ENCODE results near the gene ABL2.
A peak's percentile ranks its signal among the peaks of the same experiment; 100 is the strongest.
"Not testable (repeated sequence)": the region's sequence is repeated elsewhere in the genome, so short reads cannot be mapped to it uniquely, and the experiment has no call there.

Gene ABL2

DNA sequence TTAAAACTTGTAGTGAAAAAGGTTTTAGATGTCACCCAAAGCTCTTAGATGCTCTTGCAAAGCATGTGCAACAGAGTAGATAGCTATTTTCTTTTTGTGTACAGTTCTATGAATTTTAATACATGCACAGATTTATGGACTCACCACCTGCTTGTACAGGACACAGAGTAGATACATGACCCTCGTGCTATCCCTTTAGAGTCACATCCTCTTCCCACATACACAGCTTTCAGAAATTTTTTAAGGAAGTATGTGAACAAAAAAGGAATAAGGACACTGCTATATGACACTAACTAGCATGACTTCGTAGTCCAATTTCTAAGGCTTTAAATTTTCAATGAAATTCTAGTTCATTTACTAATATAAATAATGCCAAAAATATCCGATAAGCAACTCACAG, 60.9 kb downstream of the ABL2 start:
- no peak for DNase-seq

DNA sequence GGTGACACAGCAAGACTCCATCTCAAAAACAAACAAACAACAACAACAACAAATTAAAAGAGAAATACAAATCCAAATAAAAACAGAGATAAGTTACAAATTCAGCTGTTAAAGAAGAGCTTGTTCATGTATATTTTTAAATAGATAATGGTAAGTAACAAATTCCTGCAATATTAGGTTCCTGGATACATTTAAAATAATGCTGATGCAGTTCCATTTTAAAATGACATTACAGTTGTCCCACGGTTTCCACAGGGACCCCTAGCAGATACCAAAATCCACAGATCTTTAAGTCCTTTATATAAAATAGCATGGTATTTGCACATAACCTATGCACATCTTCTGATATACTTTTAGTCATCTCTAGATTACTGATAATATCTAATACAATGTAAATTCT, 61.5 kb downstream of the ABL2 start:
- DNase-seq: no peak

DNA sequence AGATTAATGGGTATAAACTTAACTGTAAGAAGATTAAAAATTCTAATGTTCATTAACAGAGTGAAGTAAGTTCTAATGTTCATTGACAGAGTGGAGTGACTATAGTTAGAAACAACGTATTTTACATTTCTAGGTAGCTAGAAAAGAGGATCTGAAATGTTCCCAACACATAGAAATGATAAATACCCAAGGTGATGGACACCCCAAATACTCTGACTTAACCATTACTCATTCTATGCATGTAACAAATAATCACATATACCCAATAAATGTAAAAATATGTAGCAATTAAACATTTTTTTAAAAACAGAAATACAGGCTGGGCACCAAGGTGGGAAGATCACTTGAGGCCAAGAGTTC, 62.1 kb downstream of the ABL2 start:
- no peak for DNase-seq

DNA sequence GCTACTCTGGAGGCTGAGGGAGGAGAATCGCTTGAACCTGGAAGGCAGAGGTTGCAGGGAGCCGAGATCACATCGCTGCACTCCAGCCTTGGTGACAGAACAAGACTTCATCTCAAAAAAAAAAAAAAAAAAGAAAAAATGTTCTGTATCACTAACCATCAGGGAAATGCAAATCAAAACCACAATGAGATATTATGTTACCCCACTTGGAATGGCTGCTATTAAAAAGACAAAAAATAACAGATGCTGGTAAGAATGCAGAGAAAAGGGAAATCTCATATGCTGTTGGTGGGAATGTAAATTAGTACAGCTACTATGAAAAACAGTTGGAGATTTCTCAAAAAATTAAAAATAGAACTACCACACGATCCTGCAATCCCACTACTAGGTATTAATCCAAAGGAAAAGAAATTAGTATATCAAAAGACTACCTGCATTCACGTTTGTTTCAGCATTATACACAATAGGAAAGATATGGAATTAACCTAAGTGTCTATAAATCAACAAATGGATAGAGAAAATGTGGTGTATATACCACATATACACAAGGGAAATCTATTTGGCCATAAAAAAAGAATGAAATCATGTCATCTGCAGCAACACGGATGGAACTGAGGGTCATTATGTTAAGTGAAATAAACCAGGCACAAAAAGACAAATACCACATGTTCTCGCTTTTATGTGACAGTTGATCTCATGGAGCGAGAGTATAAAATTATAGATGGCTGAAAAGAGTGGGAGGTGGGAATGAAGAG, 62.6 kb downstream of the ABL2 start:
- no peak for DNase-seq

DNA sequence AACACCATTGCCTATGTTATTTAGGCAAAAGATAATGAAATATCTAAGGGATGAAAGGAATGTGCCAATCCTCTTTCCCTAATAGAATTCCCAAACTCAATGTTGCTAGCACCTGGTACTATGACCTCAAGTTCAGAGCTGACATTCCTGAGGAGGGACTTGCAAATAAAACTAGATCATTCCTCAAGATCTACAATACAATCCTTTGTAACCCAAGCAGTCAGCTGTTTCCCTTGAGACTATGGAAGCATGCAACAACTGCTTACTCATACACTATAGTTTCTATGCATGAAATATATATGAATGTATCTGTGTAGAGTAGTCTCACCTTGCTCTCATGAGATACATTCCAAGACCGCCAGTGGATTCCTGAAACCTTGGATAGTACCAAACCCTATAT, 65.0 kb downstream of the ABL2 start:
- no peak for DNase-seq

DNA sequence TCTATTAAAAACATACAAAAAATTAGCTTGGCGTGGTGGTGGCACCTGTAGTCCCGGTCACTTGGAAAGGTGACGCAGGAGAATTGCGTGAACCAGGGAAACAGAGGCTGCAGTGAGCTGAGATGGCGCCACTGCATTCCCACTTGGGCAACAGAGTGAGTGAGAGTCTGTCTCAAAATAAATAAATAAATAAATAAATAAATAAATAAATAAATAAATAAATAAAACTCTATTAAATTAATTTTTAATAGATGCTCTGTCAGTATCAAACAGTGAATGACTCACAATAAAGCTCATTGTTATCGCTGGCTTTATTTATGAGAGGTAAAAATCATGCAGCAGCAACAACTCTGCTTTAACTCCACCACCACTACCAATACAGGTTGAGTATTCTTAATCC, 72.8 kb downstream of the ABL2 start:
- no peak for DNase-seq

DNA sequence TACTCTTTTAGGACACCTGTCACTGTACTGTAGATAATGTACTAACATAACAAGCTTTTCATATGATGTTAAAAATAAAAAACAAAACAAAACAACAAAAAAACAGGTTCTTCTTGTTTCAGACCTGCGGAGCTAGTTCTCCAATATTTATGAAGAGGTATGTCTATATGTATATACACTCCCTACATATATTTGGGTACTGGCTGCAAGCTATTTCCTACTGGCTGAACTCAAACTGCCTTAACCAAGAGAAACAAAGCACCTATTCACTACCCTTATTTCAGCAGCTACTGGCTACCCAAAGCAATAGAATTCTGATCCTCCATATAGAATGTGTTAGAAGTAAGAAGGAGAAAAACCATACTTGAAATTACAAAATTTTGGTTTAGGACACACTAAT, 73.5 kb downstream of the ABL2 start:
- no peak for DNase-seq

DNA sequence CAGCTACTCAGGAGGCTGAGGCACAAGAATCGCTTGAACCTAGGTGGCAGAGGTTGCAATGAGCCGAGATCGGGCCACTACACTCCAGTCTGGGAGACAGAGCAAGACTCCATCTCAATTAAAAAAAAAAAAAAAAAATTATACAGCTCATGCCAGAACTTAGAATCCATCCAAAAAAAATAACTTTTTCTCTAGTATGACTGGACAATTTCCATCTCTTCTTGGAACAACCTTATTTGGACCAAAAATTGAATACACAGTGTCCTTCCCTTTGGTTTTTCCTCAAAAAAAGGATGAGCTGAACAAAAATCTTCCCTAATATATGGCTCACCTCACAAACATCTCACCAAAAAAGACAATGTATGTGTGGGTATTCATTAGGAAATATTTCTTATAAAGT, 73.9 kb downstream of the ABL2 start:
- no peak for DNase-seq

DNA sequence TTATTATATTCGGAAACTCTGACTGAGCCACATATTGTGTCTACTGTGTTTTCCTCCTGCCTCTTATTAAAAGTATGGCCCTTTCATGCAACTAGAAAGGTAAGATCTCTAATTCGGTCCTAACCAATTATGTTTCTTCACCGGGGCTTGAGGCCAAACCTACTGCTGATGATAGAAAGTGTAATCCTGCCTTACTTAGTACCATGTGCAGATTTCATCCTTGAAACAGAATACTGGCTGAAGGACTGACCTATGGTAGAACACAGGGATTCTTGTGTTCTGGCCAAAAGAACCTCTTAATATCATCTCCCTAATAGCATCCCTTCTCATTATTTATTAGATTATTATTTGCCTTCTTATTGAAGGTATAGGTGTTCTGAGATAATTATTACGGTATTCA, 75.0 kb downstream of the ABL2 start:
- no peak for DNase-seq

DNA sequence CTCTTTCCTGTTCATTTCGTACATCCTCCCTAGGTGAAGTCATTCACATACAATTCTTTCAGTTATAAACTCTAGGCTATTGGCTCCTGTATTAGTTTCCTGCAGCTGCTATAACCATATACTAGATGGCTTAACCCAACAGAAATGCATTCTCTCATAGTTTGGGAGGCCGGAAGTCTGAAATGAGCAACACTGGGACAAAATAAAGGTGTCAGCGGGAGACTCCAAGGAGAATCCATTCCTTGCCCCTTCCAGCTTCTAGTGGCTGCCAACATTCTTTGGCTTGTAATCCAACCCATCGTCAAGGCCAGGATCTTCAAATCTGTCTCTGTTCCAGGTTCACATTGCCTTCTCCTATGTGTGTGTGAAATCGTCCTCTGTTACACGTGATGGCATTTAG, 76.3 kb downstream of the ABL2 start:
- no peak for DNase-seq

DNA sequence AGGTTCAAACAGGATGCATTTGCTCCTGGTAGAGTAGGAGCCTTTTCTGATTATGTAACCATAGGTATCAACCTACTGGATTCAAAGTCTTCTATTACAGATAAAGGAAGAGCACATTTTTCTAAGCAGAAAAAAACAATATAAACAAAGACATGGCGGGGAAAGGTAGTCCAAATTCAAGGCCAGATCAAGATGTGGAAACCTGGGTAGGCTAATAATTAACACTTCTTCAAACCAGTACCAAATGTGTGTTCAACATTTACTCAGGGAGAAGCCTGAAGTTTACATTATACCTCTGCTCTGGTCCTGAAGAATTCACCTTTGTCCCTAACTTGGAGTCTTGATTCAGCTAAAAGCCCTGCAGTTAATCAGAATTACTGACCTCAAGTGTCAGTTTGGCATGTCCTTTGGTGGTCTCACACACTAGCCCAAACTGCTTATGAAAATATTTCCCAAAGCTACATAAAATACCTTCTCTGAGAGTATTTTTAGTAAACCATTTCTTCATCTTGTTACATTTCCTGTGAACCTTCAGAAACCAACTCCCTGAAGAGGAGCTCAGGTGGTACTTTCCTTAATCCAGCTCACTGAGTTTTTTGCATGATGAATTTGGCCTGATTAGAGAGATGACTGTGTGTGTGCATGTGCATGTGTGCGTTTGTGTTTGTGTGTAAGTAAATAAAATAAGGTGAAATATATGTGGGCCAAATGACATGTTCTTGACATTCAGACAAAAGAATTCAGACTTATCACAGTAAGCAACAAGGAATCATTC, 77.4 kb downstream of the ABL2 start:
- no peak for DNase-seq

DNA sequence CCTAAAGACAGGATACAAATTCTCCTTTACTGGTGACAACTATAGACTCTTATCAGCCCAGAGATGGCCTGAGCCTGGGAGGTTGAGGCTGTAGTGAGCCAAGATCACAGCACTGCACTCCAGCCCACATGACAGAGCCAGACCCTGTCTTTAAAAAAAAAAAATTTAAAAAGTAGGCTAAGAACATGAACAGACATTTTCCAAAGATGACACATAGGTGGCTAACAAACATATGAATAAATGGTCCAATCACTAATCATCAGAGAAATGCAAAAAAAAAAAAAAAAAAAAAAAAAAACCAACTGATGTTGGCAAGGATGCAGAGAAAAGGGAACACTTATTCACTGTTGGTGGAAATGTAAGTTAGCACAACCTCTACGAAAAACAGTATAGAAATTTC, 82.6 kb downstream of the ABL2 start:
- DNase-seq: no peak

DNA sequence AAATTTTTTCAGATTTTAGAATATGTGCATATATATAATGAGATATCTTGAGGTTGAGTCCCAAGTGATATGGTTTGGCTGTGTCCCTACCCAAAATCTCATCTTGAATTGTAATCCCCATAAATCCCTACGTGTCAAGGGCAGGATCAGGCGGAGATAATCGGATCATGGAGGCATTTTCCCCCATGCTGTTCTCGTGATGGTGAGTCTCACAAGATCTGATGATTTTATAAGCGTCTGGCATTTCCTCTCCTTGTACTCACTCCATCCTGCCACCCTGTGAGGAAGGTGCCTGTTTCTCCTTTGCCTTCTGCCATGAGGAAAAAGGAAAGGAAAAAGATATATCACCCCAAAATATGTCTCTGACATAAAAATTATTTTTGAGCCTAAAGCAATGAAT, 83.0 kb downstream of the ABL2 start:
- no peak for DNase-seq

DNA sequence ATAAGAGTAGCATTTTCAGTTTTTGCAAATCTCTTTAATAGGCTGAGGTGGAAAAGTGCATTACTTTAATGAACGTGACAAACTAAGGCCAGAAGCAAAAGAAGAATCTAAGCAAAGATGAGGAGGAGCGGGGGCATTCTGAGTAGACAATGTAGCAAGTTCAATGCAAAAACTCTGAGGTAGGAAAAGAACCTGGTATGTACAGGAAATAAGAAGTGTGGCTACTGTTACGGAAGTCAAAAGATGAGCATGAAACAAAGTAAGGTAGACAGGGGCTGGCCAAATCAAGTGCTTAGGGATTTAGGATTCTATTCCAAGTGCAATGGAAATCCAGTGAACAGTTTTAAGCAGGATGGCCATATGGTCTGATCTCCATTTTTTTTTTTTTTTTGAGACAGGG, 84.0 kb downstream of the ABL2 start:
- no peak for DNase-seq

DNA sequence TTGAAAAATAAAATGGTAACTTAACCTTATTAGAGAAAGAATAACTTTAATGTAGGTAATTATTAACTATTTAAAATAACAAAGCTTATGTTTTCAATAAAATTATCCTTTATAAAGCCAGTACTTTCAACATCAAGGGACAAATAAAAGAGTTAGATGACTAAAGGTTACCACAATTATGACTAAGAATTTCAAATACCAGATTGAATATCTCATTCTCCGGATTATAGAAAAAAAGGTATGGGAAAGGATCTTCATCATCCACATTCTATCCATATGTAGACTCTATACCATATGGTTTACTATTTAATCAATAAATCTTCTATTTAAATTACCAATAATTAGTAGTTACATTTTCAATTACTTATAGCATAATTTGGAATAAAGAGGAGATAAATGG, 84.9 kb downstream of the ABL2 start:
- no peak for DNase-seq

DNA sequence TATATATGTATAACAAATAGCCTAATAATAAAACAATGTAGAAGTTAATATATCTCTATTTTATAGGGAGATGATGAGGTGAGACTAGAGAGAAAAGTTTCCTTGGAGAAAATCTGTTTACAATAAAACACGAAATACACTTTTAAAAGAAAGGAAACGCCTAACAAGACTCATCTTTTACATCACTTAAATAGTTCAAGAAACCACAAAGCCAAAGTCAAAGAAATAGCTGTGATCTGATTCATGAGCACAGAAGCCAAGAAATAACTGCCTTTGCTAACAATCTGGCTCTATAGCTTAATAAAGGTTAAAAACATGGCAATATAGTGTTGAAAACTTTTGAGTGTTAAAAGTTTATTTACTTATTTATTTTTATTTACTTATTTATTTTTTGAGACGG, 86.2 kb downstream of the ABL2 start:
- DNase-seq: no peak

DNA sequence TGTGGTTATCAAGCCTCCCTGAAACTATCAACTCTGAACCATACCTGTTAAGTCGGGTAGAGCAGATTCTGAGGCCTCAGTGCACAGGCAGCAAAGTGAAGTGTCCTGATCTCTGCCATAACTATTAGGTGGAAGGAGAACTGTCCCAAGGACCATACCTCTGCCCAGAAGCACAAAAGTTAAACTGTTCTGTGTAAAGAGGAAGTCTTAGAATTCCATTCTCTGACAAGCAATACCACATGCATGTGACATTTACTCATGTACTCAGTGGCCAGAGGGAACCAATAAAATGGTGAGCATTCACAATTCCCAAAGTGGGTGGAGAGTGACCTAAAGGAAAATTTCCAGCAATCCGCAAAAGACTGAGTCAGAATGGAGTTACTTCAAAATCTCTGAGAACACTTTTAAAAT, 86.6 kb downstream of the ABL2 start:
- DNase-seq: no peak

DNA sequence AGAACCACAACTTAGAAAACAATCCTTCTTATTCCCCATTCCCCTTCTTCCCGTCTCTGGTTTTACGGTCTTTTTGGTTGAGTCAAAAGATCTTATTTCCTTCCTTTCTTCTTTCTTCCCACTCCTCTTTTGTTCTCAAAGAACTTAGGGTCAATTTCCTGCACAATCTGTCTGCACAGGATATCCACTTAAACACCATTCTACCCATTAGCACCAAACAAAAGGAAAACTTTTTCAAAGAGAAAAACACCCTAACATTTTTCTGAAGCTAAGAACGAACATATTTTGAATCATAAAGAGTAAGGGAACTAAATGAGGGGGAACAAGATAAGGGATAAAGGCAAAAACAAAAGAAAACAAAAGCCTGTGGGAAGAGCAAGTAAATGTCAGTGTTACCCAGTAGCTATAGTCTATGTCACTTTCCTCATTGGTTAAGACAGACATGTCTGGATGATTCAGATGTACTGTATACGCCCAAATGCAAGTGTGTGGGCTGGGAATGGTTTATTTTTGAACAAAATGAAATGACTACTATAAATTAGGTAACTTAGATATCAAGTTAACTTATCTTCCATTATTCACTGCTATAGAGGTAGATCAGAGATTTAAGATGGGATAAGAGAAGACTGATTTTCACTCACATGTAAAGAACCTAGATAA, 87.8 kb downstream of the ABL2 start:
- DNase-seq: peak in 1 of 2 donors; percentile 23

DNA sequence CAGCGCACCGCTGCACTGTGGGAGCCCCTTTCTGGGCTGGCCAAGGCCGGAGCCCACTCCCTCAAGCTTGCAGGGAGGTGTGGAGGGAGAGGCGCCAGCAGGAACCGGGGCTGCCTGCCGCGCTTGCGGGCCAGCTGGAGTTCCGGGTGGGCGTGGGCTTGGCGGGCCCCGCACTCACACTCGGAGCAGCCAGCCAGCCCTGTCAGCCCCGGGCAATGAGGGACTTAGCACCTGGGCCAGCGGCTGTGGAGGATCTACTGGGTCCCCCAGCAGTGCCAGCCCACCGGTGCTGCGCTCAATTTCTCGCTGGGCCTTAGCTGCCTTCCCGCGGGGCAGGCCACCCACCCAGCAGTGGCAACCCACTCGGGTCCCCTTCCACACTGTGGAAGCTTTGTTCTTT, 90.7 kb downstream of the ABL2 start:
- DNase-seq: not testable (repeated sequence)

DNA sequence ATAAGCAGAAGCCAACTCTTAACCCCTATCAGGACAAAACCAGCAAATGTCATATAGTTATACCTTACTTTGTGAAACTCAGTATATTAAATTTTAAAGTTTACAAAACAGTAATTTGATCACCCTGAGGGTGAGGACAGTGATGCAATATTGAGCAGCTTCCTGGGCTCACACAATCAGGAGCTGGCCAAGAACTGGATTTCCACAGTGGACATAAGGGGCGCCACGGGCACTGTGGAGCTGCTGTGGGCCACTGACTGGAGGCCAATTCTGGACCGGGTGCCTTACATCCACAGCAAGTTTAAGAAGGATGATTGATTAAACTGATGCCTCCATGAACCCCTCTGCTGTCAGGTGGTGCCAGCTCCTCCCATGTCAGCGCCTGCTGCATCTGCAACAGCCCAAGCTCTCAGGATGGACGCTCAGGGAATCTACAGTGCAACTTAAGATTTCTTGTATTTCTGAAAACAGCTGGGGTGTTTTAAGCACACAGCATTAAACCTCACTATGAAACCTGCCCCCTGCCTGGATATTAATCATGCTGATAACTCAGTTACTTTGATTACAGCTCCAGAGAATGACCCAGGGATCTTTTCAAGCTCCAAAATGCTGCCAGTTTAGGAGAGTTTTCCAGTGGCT, 91.7 kb downstream of the ABL2 start:
- DNase-seq: no peak

DNA sequence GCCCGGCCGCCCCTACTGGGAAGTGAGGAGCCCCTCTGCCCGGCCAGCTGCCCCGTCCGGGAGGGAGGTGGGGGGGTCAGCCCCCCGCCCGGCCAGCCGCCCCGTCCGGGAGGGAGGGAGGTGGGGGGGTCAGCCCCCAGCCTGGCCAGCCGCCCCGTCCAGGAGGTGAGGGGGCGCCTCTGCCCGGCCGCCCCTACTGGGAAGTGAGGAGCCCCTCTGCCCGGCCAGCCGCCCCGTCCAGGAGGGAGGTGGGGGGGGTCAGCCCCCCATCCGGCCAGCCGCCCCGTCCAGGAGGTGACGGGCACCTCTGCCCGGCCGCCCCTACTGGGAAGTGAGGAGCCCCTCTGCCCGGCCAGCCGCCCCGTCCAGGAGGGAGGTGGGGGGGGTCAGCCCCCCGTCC, 93.8 kb downstream of the ABL2 start:
- DNase-seq: not testable (repeated sequence)

DNA sequence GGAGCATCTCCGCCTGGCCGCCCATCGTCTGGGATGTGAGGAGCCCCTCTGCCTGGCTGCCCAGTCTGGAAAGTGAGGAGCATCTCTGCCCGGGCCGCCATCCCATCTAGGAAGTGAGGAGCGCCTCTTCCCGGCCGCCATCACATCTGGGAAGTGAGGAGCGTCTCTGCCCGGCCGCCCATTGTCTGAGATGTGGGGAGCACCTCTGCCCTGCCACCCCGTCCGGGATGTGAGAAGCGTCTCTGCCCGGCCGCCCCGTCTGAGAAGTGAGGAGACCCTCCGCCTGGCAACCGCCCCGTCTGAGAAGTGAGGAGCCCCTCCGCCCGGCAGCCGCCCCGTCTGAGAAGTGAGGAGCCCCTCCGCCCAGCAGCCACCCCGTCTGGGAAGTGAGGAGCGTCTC, 94.3 kb downstream of the ABL2 start:
- DNase-seq: not testable (repeated sequence)

DNA sequence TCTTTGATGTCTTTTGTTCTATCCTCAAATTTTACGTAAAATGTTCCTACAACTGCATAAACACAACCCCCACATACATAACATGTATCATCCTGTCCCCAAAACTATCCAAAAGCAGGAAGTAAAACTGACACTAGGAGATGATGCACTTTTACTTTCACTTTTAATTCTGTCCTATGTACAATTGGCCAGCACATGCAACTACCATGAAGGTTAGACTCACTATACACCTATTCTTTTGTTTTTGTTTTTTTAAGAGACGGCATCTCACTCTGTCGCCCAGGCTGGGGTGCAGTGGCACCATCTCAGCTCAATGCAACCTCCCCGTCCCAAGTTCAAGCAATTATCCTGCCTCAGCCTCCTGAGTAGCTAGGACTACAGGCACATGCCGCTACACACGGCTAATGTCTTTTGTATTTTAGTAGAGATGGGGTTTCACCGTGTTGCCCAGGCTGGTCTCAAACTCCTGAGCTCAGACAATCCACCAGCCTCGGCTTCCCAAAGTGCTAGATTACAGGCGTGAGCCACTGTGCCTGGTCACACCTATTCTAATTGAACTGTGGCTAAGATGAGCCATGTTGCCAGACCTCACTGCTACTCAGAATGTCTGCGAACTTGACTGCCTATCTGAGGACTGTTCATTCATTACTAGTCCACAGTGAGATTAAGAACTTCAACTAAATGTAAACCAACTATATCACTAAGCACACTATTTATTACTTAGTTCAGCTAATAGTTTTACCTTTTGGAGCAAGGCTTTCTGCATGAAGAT, 99.6 kb downstream of the ABL2 start:
- DNase-seq: peak; percentile 6 to 88
